HG03469 (cell line): ENCODE measurements around the gene OAS3.
"Not testable (repeated sequence)": the region's sequence is repeated elsewhere in the genome, so short reads cannot be mapped to it uniquely, and the experiment has no call there.

ENCODE experiments used
- ATAC-seq: cut with Tn5 transposase; IDR thresholded peaks from one replicate; pipeline ENCODE4 v1.9.1; 2021; ENCODE audit warnings: mild to moderate bottlenecking, moderate library complexity, moderate number of reproducible peaks; ENCODE audit not compliant: unreplicated experiment

The OAS3 gene

GRCh38 chr12:112919121-112919520, 19.2 kb upstream of the OAS3 start:
- ATAC-seq, result no peak

GRCh38 chr12:112924986-112925385, 13.3 kb upstream of the OAS3 start:
- no peak for ATAC-seq

GRCh38 chr12:112926416-112927033, 11.7 kb upstream of the OAS3 start:
- not testable (repeated sequence) for ATAC-seq

- ATAC-seq, result no peak
Observed at GRCh38 chr12:112927475-112927874, 10.8 kb upstream of the OAS3 start.

- ATAC-seq, result no peak
Observed at GRCh38 chr12:112927925-112928324, 10.3 kb upstream of the OAS3 start.

- no peak for ATAC-seq
Observed at GRCh38 chr12:112928978-112929377, 9.3 kb upstream of the OAS3 start.

- ATAC-seq, result no peak
Observed at GRCh38 chr12:112929715-112930114, 8.6 kb upstream of the OAS3 start.

- ATAC-seq, result no peak
Observed at GRCh38 chr12:112930350-112930749, 7.9 kb upstream of the OAS3 start.

GRCh38 chr12:112932485-112933128, 5.7 kb upstream of the OAS3 start:
- no peak for ATAC-seq

GRCh38 chr12:112933129-112933505, 5.2 kb upstream of the OAS3 start:
- ATAC-seq, result no peak

GRCh38 chr12:112936264-112936663, 2.0 kb upstream of the OAS3 start:
- ATAC-seq, result no peak

GRCh38 chr12:112936927-112937326, 1.3 kb upstream of the OAS3 start:
- ATAC-seq, result no peak

GRCh38 chr12:112938751-112939150, 477 bp downstream of the OAS3 start:
- no peak for ATAC-seq

GRCh38 chr12:112939761-112940381, 1.6 kb downstream of the OAS3 start:
- ATAC-seq, result no peak

GRCh38 chr12:112941528-112942335, 3.5 kb downstream of the OAS3 start:
- ATAC-seq, result no peak

- no peak for ATAC-seq
Observed at GRCh38 chr12:112942572-112942971, 4.3 kb downstream of the OAS3 start.

- ATAC-seq, result no peak
Observed at GRCh38 chr12:112944024-112944690, 5.9 kb downstream of the OAS3 start.

GRCh38 chr12:112945515-112945914, 7.2 kb downstream of the OAS3 start:
- no peak for ATAC-seq

- no peak for ATAC-seq
Observed at GRCh38 chr12:112946236-112947000, 8.1 kb downstream of the OAS3 start.

GRCh38 chr12:112947314-112947713, 9.0 kb downstream of the OAS3 start:
- no peak for ATAC-seq
